Peyer's patch (tissue), 4 donors: ENCODE data around the gene ZDHHC17. TPM values are rescaled to one million over a fixed set of nuclear protein-coding genes. Genes with fewer than 3 reads are reported as not detected.

ENCODE experiments used
- DNase-seq, 3 donors: peaks; one replicate each; pipeline ENCODE4 v3.0.0-alpha.2; 2017 to 2019
- H3K27ac ChIP-seq, 4 donors: fragments of 200-600 bp; sonication (generic); one replicate each; pipeline ENCODE4 v1.5.1; 2016 to 2019
- H3K27me3 ChIP-seq, 2 donors: fragments of 200-600 bp; sonication (generic); one replicate each; pipeline ENCODE4 v1.5.1; 2019
- H3K36me3 ChIP-seq, 3 donors: fragments of 200-600 bp; sonication (generic); one replicate each; pipeline ENCODE4 v1.5.1; 2016 to 2019
- H3K4me1 ChIP-seq, 4 donors: fragments of 200-600 bp; sonication (generic); one replicate each; pipeline ENCODE4 v1.5.1; 2016 to 2019
- H3K4me3 ChIP-seq, 4 donors: fragments of 200-600 bp; sonication (generic); 1 replicate in 3 of 4; 2 replicates in 1 of 4; pipeline ENCODE4 v1.5.1; 2016 to 2019; ENCODE audit warnings: mild to moderate bottlenecking in 1 of 4
- H3K9me3 ChIP-seq, 4 donors: fragments of 200-600 bp; sonication (generic); one replicate each; pipeline ENCODE4 v1.5.1; 2016 to 2019; ENCODE audit warnings: mild to moderate bottlenecking in 1 of 4
- POLR2A ChIP-seq, 2 donors: fragments of 450-650 bp; IDR thresholded peaks; one replicate each; pipeline ENCODE4 v1.5.1; 2017; ENCODE audit warnings: antibody characterized with exemption in 2 of 2, mild to moderate bottlenecking in 2 of 2, moderate library complexity in 2 of 2
- total RNA-seq, 4 donors: library from RNA; depleted of rRNA; stranded (reverse); fragments of >200 nt; gene quantifications; one replicate each; pipeline ENCODE4 v1.1.0, GENCODE V29; 2016
- TF ChIP-seq, protein P1 (sequence below), 6 experiments: fragments of 450-650 bp in 4 of 6; fragments of 200-600 bp in 2 of 6; sonication (generic) in 1 of 6; IDR thresholded peaks; one replicate each; pipeline ENCODE4 v1.5.1; 2017 to 2019; ENCODE audit warnings: antibody characterized with exemption in 6 of 6, mild to moderate bottlenecking in 3 of 6, moderate library complexity in 1 of 6

Gene ZDHHC17
- total RNA-seq, 4 donors from 2014 or later: 14.7 to 88.3 (median 32.5) TPM

DNA sequence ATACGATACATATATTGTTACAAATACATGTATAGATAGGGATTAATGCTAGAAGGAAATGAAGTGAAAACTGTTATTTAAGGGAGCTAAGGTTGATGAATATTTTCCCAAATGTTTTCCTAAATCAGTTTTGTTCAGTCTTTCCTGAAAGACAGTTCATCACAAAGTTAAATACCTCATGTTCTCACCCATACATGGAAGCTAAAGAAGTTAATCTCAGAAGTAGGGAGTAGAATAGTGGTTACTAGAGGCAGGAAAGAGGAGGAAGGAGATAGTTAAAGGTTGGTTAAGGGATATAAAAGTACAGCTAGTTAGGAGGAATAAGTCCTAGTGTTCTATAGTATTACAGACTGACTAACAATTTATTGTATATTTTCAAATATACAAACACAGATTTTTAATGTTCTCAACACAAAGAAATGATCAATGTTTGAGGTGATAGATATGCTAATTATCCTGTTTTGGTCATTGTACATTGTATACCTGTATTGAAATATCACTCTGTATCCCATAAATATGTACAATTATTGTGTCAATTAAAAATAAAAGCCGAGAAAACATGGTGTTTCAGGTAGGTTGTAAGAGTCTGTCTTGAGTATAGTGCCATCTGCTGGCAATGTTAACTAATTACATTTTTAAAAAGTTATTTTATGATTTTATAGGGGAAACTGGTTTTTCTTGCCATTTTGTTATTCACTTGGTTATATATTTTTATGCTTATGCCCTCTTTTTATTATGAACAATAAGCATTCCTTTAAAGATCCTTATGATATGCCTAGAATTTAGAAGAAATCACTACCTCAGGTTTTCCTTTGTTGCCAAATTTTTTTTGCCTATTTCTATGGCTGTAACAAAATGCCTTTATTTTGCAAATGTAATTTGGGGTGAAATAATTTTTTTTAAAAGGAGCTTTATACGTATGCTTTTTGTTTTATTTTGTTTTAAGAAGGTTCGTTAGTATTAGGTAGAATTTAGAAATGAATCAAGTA lies 26.9 kb downstream of the ZDHHC17 start:
- TF ChIP-seq, protein P1, sequence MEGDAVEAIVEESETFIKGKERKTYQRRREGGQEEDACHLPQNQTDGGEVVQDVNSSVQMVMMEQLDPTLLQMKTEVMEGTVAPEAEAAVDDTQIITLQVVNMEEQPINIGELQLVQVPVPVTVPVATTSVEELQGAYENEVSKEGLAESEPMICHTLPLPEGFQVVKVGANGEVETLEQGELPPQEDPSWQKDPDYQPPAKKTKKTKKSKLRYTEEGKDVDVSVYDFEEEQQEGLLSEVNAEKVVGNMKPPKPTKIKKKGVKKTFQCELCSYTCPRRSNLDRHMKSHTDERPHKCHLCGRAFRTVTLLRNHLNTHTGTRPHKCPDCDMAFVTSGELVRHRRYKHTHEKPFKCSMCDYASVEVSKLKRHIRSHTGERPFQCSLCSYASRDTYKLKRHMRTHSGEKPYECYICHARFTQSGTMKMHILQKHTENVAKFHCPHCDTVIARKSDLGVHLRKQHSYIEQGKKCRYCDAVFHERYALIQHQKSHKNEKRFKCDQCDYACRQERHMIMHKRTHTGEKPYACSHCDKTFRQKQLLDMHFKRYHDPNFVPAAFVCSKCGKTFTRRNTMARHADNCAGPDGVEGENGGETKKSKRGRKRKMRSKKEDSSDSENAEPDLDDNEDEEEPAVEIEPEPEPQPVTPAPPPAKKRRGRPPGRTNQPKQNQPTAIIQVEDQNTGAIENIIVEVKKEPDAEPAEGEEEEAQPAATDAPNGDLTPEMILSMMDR (IDR thresholded peaks at IDR 0.05): peak; percentile 14 to 83 (median 76)
- no peak for TF ChIP-seq POLR2A (IDR thresholded peaks at IDR 0.05)
- no peak for DNase-seq
- Histone ChIP-seq H3K36me3 (no peaks in the 10 kb centered on the region), H3K9me3 (no peaks in the 10 kb centered on the region), H3K27me3 (no peaks in the 10 kb centered on the region), H3K27ac (no peak overlapping the region), H3K4me3 (no peak overlapping the region), H3K4me1 (no peaks in the 10 kb centered on the region)

DNA sequence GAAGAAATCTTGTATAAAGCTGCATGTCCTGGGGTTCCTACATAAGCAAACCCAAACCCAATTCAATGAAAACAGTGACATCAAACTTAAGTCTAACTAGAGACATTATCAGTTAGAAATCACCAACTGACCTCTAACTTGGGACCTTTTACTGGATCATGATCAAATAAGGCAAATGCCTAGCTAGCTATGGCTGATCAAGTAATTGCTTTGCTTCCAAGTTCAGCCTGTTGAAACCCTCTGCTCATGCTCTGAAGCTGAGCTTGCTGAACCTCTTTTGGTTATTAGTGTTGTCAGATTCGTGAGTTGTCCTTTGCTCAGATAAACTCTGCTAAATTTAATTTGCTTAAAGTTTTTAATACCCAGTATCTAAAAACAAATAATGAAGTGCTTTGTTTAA lies 28.9 kb downstream of the ZDHHC17 start:
- Histone ChIP-seq H3K27me3 (no peaks in the 10 kb centered on the region), H3K36me3 (no peaks in the 10 kb centered on the region), H3K4me3 (no peak overlapping the region), H3K4me1 (no peaks in the 10 kb centered on the region), H3K9me3 (no peaks in the 10 kb centered on the region), H3K27ac (no peak overlapping the region)
- TF ChIP-seq POLR2A (IDR thresholded peaks at IDR 0.05): no peak
- TF ChIP-seq, protein P1 (IDR thresholded peaks at IDR 0.05): no peak
- DNase-seq: no peak

- Histone ChIP-seq H3K4me1 (peaks cover 0 to 3% (median 0%) of the 10 kb centered on the region in 4 donors), H3K36me3 (no peaks in the 10 kb centered on the region), H3K27ac (no peak overlapping the region), H3K27me3 (no peaks in the 10 kb centered on the region), H3K4me3 (no peak overlapping the region), H3K9me3 (no peaks in the 10 kb centered on the region)
- TF ChIP-seq, protein P1 (IDR thresholded peaks at IDR 0.05): no peak
- no peak for TF ChIP-seq POLR2A (IDR thresholded peaks at IDR 0.05)
- DNase-seq: no peak
Measured at GRCh38 chr12:76798864-76799263, 34.9 kb downstream of the ZDHHC17 start.

GRCh38 chr12:76799362-76799761 lies 35.4 kb downstream of the ZDHHC17 start:
- Histone ChIP-seq H3K27ac (no peak overlapping the region), H3K27me3 (no peaks in the 10 kb centered on the region), H3K4me3 (no peak overlapping the region), H3K4me1 (peaks cover 0 to 7% (median 0%) of the 10 kb centered on the region in 4 donors), H3K36me3 (no peaks in the 10 kb centered on the region), H3K9me3 (no peaks in the 10 kb centered on the region)
- TF ChIP-seq, protein P1 (IDR thresholded peaks at IDR 0.05): no peak
- no peak for TF ChIP-seq POLR2A (IDR thresholded peaks at IDR 0.05)
- DNase-seq: no peak

DNA sequence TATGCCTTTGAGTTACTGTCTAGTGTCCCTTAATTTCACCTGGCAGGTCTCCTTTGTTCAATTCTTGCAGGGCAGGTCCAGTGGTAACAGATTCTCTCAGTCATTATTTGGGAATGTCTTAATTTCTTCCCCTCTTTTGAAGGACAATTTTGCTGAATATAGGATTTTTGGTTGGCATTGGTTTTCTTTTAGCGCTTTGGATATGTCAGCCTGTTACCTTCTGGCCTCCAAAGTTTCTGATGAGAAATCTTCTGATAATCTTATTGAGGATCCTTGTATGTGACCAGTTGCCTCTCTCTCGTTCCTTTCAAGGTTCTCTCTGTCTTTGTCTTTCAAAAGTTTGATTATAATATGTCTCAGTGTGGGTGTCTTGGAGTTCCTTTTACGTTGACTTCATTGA lies 38.1 kb downstream of the ZDHHC17 start:
- no peaks in the 10 kb centered on the region for H3K9me3 ChIP-seq
- no peak for TF ChIP-seq POLR2A (IDR thresholded peaks at IDR 0.05)
- TF ChIP-seq, protein P1 (IDR thresholded peaks at IDR 0.05): no peak
- no peak overlapping the region for H3K27ac ChIP-seq
- H3K27me3 ChIP-seq: no peaks in the 10 kb centered on the region
- peaks cover 0 to 18% (median 0%) of the 10 kb centered on the region in 3 donors for H3K36me3 ChIP-seq
- H3K4me3 ChIP-seq: no peak overlapping the region
- H3K4me1 ChIP-seq: peaks cover 0 to 7% (median 0%) of the 10 kb centered on the region in 4 donors
- no peak for DNase-seq
